ENCODE measurements around the gene DTYMK.
"Not testable (repeated sequence)": the region's sequence is repeated elsewhere in the genome, so short reads cannot be mapped to it uniquely, and the experiment has no call there.

- not testable (repeated sequence) for TF ChIP-seq CTCF, POLR2A (IDR thresholded peaks at IDR 0.05)
Measured at GRCh38 chr2:241662731-241663130, 23.9 kb downstream of the DTYMK start.
